K562 (cell line): Measurements from ENCODE around the gene OR5AC2. TPM values are rescaled to one million over a fixed set of nuclear protein-coding genes. Genes with fewer than 3 reads are reported as not detected.

Experiments used
- ATAC-seq: fragments of 200-7000 bp; cut with Tn5 transposase; 3 replicates; pipeline ENCODE4 v1.9.1; 2020; ENCODE audit warnings: moderate library complexity
- BruUV-seq: library from RNA; stranded (reverse); fragments of 400-500 nt; replicated peaks from 2 replicates; lab custom pipeline; 2021; lab: Mats Ljungman, UMichigan
- CTCF ChIA-PET: fragments of 300-600 bp; formaldehyde crosslinking; extraction: SDS; loops from one replicate; lab custom pipeline; 2021; ENCODE audit warnings: low intra/inter-chr PET ratio; lab: Yijun Ruan, JAX
- POLR2A ChIA-PET: fragments of 300-600, 350-650 bp; sonication (Branson Sonifier 250); formaldehyde crosslinking; extraction: SDS; loops from one replicate; lab custom pipeline; 2021; ENCODE audit warnings: antibody characterized with exemption, inconsistent platforms; lab: Yijun Ruan, JAX
- DNase-seq, 4 experiments: peaks; one replicate each; pipeline versions ENCODE4 v3.0.0 to v3.0.0-alpha.2; 2011 to 2018; ENCODE audit warnings: low spot score in 3 of 4, mixed read lengths in 3 of 4; ENCODE audit errors: extremely low read depth in 1 of 4
- FAIRE-seq: peaks from 2 replicates; lab custom pipeline; 2011; peaks lifted over from hg19 to GRCh38; lab: Jason Lieb, UNC
- H2AFZ ChIP-seq: 2 replicates; pipeline ENCODE4 v1.6.0; 2011; ENCODE audit warnings: low read depth, low read length, control low read depth, inconsistent platforms
- H3K27ac ChIP-seq: fragments of 200-600 bp; 3 replicates; pipeline ENCODE4 v1.8.0; 2011; ENCODE audit warnings: low read depth, mild to moderate bottlenecking, control low read depth, inconsistent platforms, low read length, moderate library complexity, mixed read lengths; ENCODE audit errors: extremely low read depth
- H3K27me3 ChIP-seq, 2 experiments: fragments of 300-600 bp in 1 of 2; 2 replicates in 1 of 2; 3 replicates in 1 of 2; pipeline versions ENCODE4 v1.6.0 to v1.8.0; 2011; ENCODE audit warnings: inconsistent platforms in 2 of 2, low read length in 2 of 2, mild to moderate bottlenecking in 1 of 2, mixed read lengths in 1 of 2, moderate library complexity in 1 of 2; ENCODE audit not compliant: control insufficient read depth in 2 of 2, insufficient read depth in 2 of 2
- H3K36me3 ChIP-seq: fragments of 300-600 bp; 3 replicates; pipeline ENCODE4 v1.8.0; 2011; ENCODE audit warnings: mild to moderate bottlenecking, low read length, inconsistent platforms; ENCODE audit not compliant: control insufficient read depth, insufficient read depth
- H3K4me1 ChIP-seq, 2 experiments: fragments of 200-600 bp in 1 of 2; replicated peaks in 1 of 2; 2 replicates in 1 of 2; 3 replicates in 1 of 2; pipeline versions ENCODE4 v1.5.1 to v1.8.0; 2011; ENCODE audit warnings: inconsistent platforms in 2 of 2, low read length in 2 of 2, mild to moderate bottlenecking in 1 of 2, mixed read lengths in 1 of 2, moderate library complexity in 1 of 2; ENCODE audit not compliant: control insufficient read depth in 2 of 2, insufficient read depth in 2 of 2
- H3K4me2 ChIP-seq: 2 replicates; pipeline ENCODE4 v1.6.1; 2011; ENCODE audit warnings: low read length, control low read depth, inconsistent platforms, mixed read lengths; ENCODE audit not compliant: insufficient read depth
- H3K4me3 ChIP-seq: fragments of 200-600 bp; sonication (generic), shearing (Covaris generic); 2 replicates; pipeline ENCODE4 v1.5.1; 2016; ENCODE audit warnings: control low read depth, inconsistent platforms
- H3K79me2 ChIP-seq: fragments of 200-600 bp; 3 replicates; pipeline ENCODE4 v1.8.0; 2011; ENCODE audit warnings: low read length, inconsistent platforms; ENCODE audit not compliant: control insufficient read depth, insufficient read depth
- H3K9ac ChIP-seq, 2 experiments: 2 replicates each; pipeline versions ENCODE4 v1.6.0 to v1.6.1; 2011; ENCODE audit warnings: low read depth in 2 of 2, low read length in 2 of 2, control low read depth in 1 of 2, inconsistent platforms in 1 of 2, mild to moderate bottlenecking in 1 of 2, mixed read lengths in 1 of 2; ENCODE audit not compliant: insufficient read depth in 1 of 2
- H3K9me1 ChIP-seq: one replicate; pipeline ENCODE4 v1.6.0; 2011; ENCODE audit warnings: inconsistent platforms, mild to moderate bottlenecking, low read length, moderate library complexity; ENCODE audit not compliant: control insufficient read depth, insufficient read depth
- H3K9me3 ChIP-seq: replicated peaks from 2 replicates; pipeline ENCODE4 v1.5.1; 2011; ENCODE audit warnings: low read depth, low read length, inconsistent platforms; ENCODE audit not compliant: control insufficient read depth, insufficient read depth
- H4K20me1 ChIP-seq: replicated peaks from 2 replicates; pipeline ENCODE4 v1.6.1; 2011; ENCODE audit warnings: low read length, inconsistent platforms, mixed read lengths; ENCODE audit not compliant: control insufficient read depth, insufficient read depth
- BRCA1 ChIP-seq, 2 experiments: fragments of 450-650 bp in 1 of 2; sonication (generic) in 1 of 2; formaldehyde crosslinking in 1 of 2; IDR thresholded peaks; 2 replicates each; pipeline versions ENCODE4 v1.5.0 to v1.6.1; 2017 to 2020; ENCODE audit warnings: mild to moderate bottlenecking in 1 of 2, missing genetic modification reagents in 1 of 2
- CAMTA2 ChIP-seq: fragments of 250-450 bp; sonication (Bioruptor Pico); conservative IDR thresholded peaks from 2 replicates; pipeline ENCODE4 v1.5.1; 2022
- E2F4 ChIP-seq: sonication (generic); formaldehyde crosslinking; IDR thresholded peaks from 2 replicates; pipeline ENCODE4 v1.8.0; 2022; ENCODE audit warnings: mild to moderate bottlenecking, low read depth, missing genetic modification reagents
- FOXK2 ChIP-seq, 2 experiments: fragments of 450-650 bp; IDR thresholded peaks in 1 of 2; conservative IDR thresholded peaks in 1 of 2; 2 replicates each; pipeline ENCODE4 v1.6.1; 2016; ENCODE audit warnings: low read depth in 2 of 2, mild to moderate bottlenecking in 1 of 2
- FOXM1 ChIP-seq, 2 experiments: fragments of 450-650 bp in 1 of 2; sonication (generic) in 1 of 2; formaldehyde crosslinking in 1 of 2; IDR thresholded peaks; 2 replicates each; pipeline versions ENCODE4 v1.6.1 to v1.9.0; 2017 to 2022; ENCODE audit warnings: low read depth in 2 of 2, mild to moderate bottlenecking in 2 of 2, missing genetic modification reagents in 1 of 2, moderate library complexity in 1 of 2
- GABPA ChIP-seq: fragments of 200-800 bp; sonication (Bioruptor generic); conservative IDR thresholded peaks from 2 replicates; pipeline ENCODE4 v1.6.1; 2016; ENCODE audit warnings: low read depth, missing genetic modification characterization, missing compliant biosample characterization
- HMGN3 ChIP-seq: IDR thresholded peaks from 2 replicates; pipeline ENCODE4 v1.6.1; 2011; ENCODE audit warnings: borderline replicate concordance, low read depth, mild to moderate bottlenecking, mixed read lengths, low read length; ENCODE audit not compliant: insufficient read length; ENCODE audit errors: extremely low read depth
- IRF9 ChIP-seq: fragments of 450-650 bp; IDR thresholded peaks from 2 replicates; pipeline ENCODE4 v1.6.1; 2016; ENCODE audit warnings: missing biosample characterization, missing genetic modification characterization
- MYBL2 ChIP-seq, 2 experiments: fragments of 450-650 bp in 1 of 2; sonication (generic) in 1 of 2; formaldehyde crosslinking in 1 of 2; IDR thresholded peaks; 2 replicates each; pipeline versions ENCODE4 v1.6.1 to v1.8.1; 2017 to 2022; ENCODE audit warnings: borderline replicate concordance in 1 of 2, inconsistent platforms in 1 of 2, low read depth in 1 of 2, mild to moderate bottlenecking in 1 of 2, missing genetic modification reagents in 1 of 2, moderate library complexity in 1 of 2
- NCOA1 ChIP-seq: fragments of 450-650 bp; IDR thresholded peaks from 2 replicates; pipeline ENCODE4 v1.6.1; 2016; ENCODE audit warnings: low read depth
- PHB ChIP-seq: fragments of 250-450 bp; sonication (Bioruptor Pico); IDR thresholded peaks from 2 replicates; pipeline ENCODE4 v1.5.0; 2021
- PKNOX1 ChIP-seq: fragments of 450-650 bp; IDR thresholded peaks from 2 replicates; pipeline ENCODE4 v1.6.1; 2016
- SP2 ChIP-seq: IDR thresholded peaks from 2 replicates; pipeline ENCODE4 v1.6.1; 2011; ENCODE audit warnings: mild to moderate bottlenecking, low read depth, low read length, moderate library complexity; ENCODE audit not compliant: poor library complexity, severe bottlenecking; ENCODE audit errors: extremely low read depth
- USF1 ChIP-seq: sonication (generic); formaldehyde crosslinking; IDR thresholded peaks from 2 replicates; pipeline ENCODE4 v1.9.0; 2022; ENCODE audit warnings: mild to moderate bottlenecking, missing genetic modification reagents
- ZBTB1 ChIP-seq: sonication (generic); formaldehyde crosslinking; IDR thresholded peaks from 2 replicates; pipeline ENCODE4 v1.8.1; 2023; ENCODE audit warnings: missing genetic modification reagents, low read depth, mild to moderate bottlenecking, borderline replicate concordance
- ZNF316 ChIP-seq: fragments of 450-650 bp; IDR thresholded peaks from 2 replicates; pipeline ENCODE4 v1.6.1; 2016
- ZNF766 ChIP-seq: fragments of 200-800 bp; sonication (Bioruptor generic); conservative IDR thresholded peaks from 2 replicates; pipeline ENCODE4 v1.6.1; 2016; ENCODE audit warnings: missing genetic modification characterization, missing compliant biosample characterization
- WGBS: fragments of 100-300 bp; shearing (Covaris generic); methylation state at CpG from one replicate; pipeline ENCODE4 v1.1.6; 2016; ENCODE audit warnings: low coverage, mixed read lengths; ENCODE audit not compliant: insufficient coverage; ENCODE audit errors: missing lambda C conversion rate; 5-methylcytosine and 5-hydroxymethylcytosine counted together
- in situ Hi-C: fragments of 300-500 bp; cut with MboI; formaldehyde crosslinking; loops from 4 replicates; pipeline ENCODE4 v1.15.0; 2018; ENCODE audit warnings: inconsistent platforms, mixed read lengths
- intact Hi-C: fragments of 100-400 bp; cut with micrococcal nuclease; formaldehyde crosslinking; loops from 2 replicates; pipeline ENCODE4 v1.14.2; 2022
- polyA plus RNA-seq, 8 experiments: library from polyadenylated mRNA; depleted of rRNA in 4 of 8; stranded (reverse) in 5 of 8; unstranded in 3 of 8; fragments of >200 nt; fragmentation: Nextera tagmentation in 2 of 8; fragmentation: Illumina TruSeq in 1 of 8; extraction: Ambion mirVana in 2 of 8; extraction: Trizol in 1 of 8; gene quantifications; 2 replicates each; pipeline versions ENCODE4 v1.2.1 to v1.2.3, GENCODE V29; 2011 to 2014; ENCODE audit warnings: inconsistent platforms in 1 of 8, missing spikeins in 1 of 8
- total RNA-seq, 7 experiments: library from RNA; depleted of rRNA in 6 of 7; stranded (reverse); fragments of >200 nt in 6 of 7; fragmentation: Illumina TruSeq in 2 of 7; extraction: Trizol in 2 of 7; gene quantifications; 2 replicates each; pipeline versions ENCODE4 v1.2.1 to v1.2.3, GENCODE V29; 2011 to 2021; ENCODE audit warnings: low replicate concordance in 1 of 7

The OR5AC2 gene
- total and polyA plus RNA-seq, 9 of the 15 experiments (the other 6 are each of a cell fraction or from before 2014, with no cell fraction given): not detected

- TF ChIP-seq FOXK2 (conservative IDR thresholded peaks at IDR 0.05 in 1 of 2, IDR thresholded peaks at IDR 0.05 in 1 of 2; ENCODE audit: low read depth in 2 of 2): no peak
- no peak for TF ChIP-seq PHB (CRISPR knock-in tag)
- TF ChIP-seq ZBTB1 (CRISPR knock-in tag): no peak
Measured at GRCh38 chr3:98073486-98073885, 13.5 kb upstream of the OR5AC2 start (continued).

- ATAC-seq (no peak), FAIRE-seq (no peak), DNase-seq (no peak)
- POLR2A ChIA-PET: no interaction called here
- no peaks in the 10 kb centered on the region for H4K20me1 ChIP-seq
- no peak overlapping the region for H2AFZ ChIP-seq
- H3K36me3 ChIP-seq: no peaks in the 10 kb centered on the region
- intact Hi-C loops (no loop called here), in situ Hi-C loops (no loop called here)
- H3K9ac ChIP-seq: no peak overlapping the region
- no peaks in the 10 kb centered on the region for H3K9me3 ChIP-seq
- no peaks in the 10 kb centered on the region for H3K4me1 ChIP-seq
- BruUV-seq: no TSS peak
- H3K27ac ChIP-seq: no peak overlapping the region
- CTCF ChIA-PET: no interaction called here
- 0% methylated on average over 3 of the region's 5 CpGs for WGBS
- H3K79me2 ChIP-seq: no peaks in the 10 kb centered on the region
- no peak overlapping the region for H3K4me3 ChIP-seq
- no peaks in the 10 kb centered on the region for H3K9me1 ChIP-seq
- no peak overlapping the region for H3K4me2 ChIP-seq
- H3K27me3 ChIP-seq: no peaks in the 10 kb centered on the region
- TF ChIP-seq MYBL2 (IDR thresholded peaks at IDR 0.05; ENCODE audit: low read depth): no peak
- TF ChIP-seq MYBL2 (CRISPR knock-in tag; IDR thresholded peaks at IDR 0.05; ENCODE audit: borderline replicate concordance): no peak
- TF ChIP-seq PKNOX1: no peak
- no peak for TF ChIP-seq FOXK2 (conservative IDR thresholded peaks at IDR 0.05 in 1 of 2, IDR thresholded peaks at IDR 0.05 in 1 of 2; ENCODE audit: low read depth in 2 of 2)
- TF ChIP-seq E2F4 (CRISPR knock-in tag): no peak
- no peak for TF ChIP-seq BRCA1 (IDR thresholded peaks at IDR 0.05)
- no peak for TF ChIP-seq BRCA1 (CRISPR knock-in tag; IDR thresholded peaks at IDR 0.05)
- TF ChIP-seq CAMTA2: no peak
- TF ChIP-seq FOXM1 (IDR thresholded peaks at IDR 0.05; ENCODE audit: low read depth): no peak
- TF ChIP-seq FOXM1 (CRISPR knock-in tag; IDR thresholded peaks at IDR 0.05; ENCODE audit: low read depth): no peak
- no peak for TF ChIP-seq HMGN3
- TF ChIP-seq ZNF766: no peak
- TF ChIP-seq SP2: no peak
- no peak for TF ChIP-seq NCOA1
- no peak for TF ChIP-seq IRF9 (tag)
- no peak for TF ChIP-seq USF1 (CRISPR knock-in tag)
- no peak for TF ChIP-seq GABPA (tag)
- no peak for TF ChIP-seq ZNF316
Measured at GRCh38 chr3:98095882-98096281, 8.9 kb downstream of the OR5AC2 start.
